Breast epithelium (tissue), 3 donors: Measurements from ENCODE around the gene PROB1.

Experiments
- POLR2A ChIP-seq: fragments of 450-650 bp; IDR thresholded peaks from one replicate; pipeline ENCODE4 v1.6.1; 2016; ENCODE audit warnings: antibody characterized with exemption, mild to moderate bottlenecking, moderate library complexity
- POLR2AphosphoS5 ChIP-seq, 3 donors: sonication (generic); formaldehyde crosslinking; IDR thresholded peaks; one replicate each; pipeline ENCODE4 v1.6.1; 2017; ENCODE audit warnings: antibody characterized with exemption in 3 of 3
- TF ChIP-seq, protein P1 (sequence below), 3 donors: fragments of 450-650 bp; IDR thresholded peaks; one replicate each; pipeline ENCODE4 v1.5.1; 2016 to 2017; ENCODE audit warnings: antibody characterized with exemption in 3 of 3, mild to moderate bottlenecking in 3 of 3, moderate library complexity in 3 of 3

DNA sequence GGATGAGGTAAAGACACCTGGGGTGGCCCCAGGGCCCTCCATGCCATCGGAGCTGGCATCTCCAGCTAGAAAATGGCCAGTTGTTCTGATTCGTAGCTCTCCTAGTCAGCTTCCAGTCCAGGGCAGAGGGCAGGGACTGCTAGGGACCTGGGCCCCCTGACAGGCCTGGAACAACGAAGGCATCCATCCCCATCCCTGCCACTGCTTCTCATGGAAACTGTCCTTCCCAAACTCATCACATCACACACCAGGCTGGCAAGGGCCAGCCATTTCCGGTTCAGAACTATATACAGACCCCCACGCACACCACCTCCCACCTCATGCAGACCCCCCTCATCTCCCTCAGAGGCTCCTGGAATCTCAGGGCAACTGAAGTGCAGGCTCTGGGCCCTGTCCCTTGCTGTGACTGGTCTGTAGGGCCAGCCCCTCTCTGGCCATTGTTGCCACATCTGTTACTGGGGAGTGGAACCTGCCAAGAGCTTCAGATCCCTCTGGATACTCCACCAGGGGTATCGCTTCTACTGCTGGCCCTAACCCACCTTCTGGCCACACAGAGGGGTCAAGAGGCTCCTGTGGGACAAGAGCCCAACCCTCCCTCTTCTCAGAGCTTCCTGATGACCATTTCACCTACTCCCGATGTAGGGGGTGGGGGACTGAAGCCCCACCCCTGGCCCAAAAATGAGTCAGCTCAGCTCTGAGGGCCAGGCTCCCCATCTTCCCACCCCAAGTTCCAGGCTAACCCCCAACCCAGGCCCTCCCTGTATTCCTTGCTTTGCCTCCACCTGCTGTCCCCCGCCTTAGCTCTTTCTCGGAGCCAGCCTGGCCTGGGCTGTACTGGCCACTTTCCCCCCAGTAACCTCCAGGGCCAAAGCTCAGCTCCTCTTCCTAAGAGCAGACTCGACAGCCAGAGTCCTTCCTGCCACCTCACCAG is 4.0 kb downstream of the PROB1 start:
- TF ChIP-seq POLR2A = no peak
- TF ChIP-seq, protein P1, sequence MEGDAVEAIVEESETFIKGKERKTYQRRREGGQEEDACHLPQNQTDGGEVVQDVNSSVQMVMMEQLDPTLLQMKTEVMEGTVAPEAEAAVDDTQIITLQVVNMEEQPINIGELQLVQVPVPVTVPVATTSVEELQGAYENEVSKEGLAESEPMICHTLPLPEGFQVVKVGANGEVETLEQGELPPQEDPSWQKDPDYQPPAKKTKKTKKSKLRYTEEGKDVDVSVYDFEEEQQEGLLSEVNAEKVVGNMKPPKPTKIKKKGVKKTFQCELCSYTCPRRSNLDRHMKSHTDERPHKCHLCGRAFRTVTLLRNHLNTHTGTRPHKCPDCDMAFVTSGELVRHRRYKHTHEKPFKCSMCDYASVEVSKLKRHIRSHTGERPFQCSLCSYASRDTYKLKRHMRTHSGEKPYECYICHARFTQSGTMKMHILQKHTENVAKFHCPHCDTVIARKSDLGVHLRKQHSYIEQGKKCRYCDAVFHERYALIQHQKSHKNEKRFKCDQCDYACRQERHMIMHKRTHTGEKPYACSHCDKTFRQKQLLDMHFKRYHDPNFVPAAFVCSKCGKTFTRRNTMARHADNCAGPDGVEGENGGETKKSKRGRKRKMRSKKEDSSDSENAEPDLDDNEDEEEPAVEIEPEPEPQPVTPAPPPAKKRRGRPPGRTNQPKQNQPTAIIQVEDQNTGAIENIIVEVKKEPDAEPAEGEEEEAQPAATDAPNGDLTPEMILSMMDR (IDR thresholded peaks at IDR 0.05) = no peak
- no peak for TF ChIP-seq POLR2AphosphoS5 (IDR thresholded peaks at IDR 0.05)
